GM18858 (cell line): ENCODE measurements around the gene ALS2CL.

Experiments
- ATAC-seq: cut with Tn5 transposase; IDR thresholded peaks from one replicate; pipeline ENCODE4 v1.9.1; 2021; ENCODE audit not compliant: unreplicated experiment

Gene ALS2CL

GRCh38 chr3:46643701-46644100 is 49.8 kb downstream of the ALS2CL start:
- no peak for ATAC-seq

- ATAC-seq, result no peak
These were observed 50.5 kb downstream of the ALS2CL start for GRCh38 chr3:46642971-46643370.

- no peak for ATAC-seq
These were observed 52.6 kb downstream of the ALS2CL start for GRCh38 chr3:46640927-46641326.

GRCh38 chr3:46639221-46639620 is 54.3 kb downstream of the ALS2CL start:
- no peak for ATAC-seq

- ATAC-seq, result no peak
These were observed 58.6 kb downstream of the ALS2CL start for GRCh38 chr3:46634856-46635255.

GRCh38 chr3:46632792-46633191 is 60.7 kb downstream of the ALS2CL start:
- no peak for ATAC-seq

GRCh38 chr3:46629551-46630517 is 63.6 kb downstream of the ALS2CL start:
- ATAC-seq, result no peak

- ATAC-seq, result no peak
These were observed 64.5 kb downstream of the ALS2CL start for GRCh38 chr3:46628901-46629369.

- no peak for ATAC-seq
These were observed 66.4 kb downstream of the ALS2CL start for GRCh38 chr3:46627078-46627477.

GRCh38 chr3:46626039-46626438 is 67.4 kb downstream of the ALS2CL start:
- no peak for ATAC-seq

- no peak for ATAC-seq
These were observed 68.4 kb downstream of the ALS2CL start for GRCh38 chr3:46624975-46625490.

- ATAC-seq, result no peak
These were observed 68.9 kb downstream of the ALS2CL start for GRCh38 chr3:46624533-46624932.

- no peak for ATAC-seq
These were observed 73.4 kb downstream of the ALS2CL start for GRCh38 chr3:46619845-46620778.
